ENCODE data around the gene CPED1. TPM values are rescaled to one million over a fixed set of nuclear protein-coding genes. Genes with fewer than 3 reads are reported as not detected.

The CPED1 gene
- total and polyA plus RNA-seq, 7 experiments from 2014 or later = 0.10 to 4.5 (median 0.40) TPM; not detected in 2

- ChIA-PET CTCF (no interaction called here), POLR2A (no interaction called here)
- no peaks in the 10 kb centered on the region for H3K9me3 ChIP-seq (ENCODE audit: control insufficient read depth in 2 of 3, low read length in 3 of 3)
- intact Hi-C loops (cut with micrococcal nuclease) = no loop called here
- H3K27ac ChIP-seq (ENCODE audit: low read depth, low read length) = no peak overlapping the region
- peaks cover 0 to 14% of the 10 kb centered on the region in 2 donors for H3K4me1 ChIP-seq (ENCODE audit: control insufficient read depth in 2 of 2, insufficient read depth in 2 of 2, low read length in 2 of 2)
- peaks cover 0 to 6% (median 0%) of the 10 kb centered on the region in 5 donors for H3K36me3 Mint-ChIP-seq
- DNase-seq = no peak
- H3K27me3 Mint-ChIP-seq = peaks cover 51 to 81% (median 63%) of the 10 kb centered on the region in 5 donors
- no peak overlapping the region for H3K4me3 ChIP-seq (ENCODE audit: low read length)
- H3K4me3 Mint-ChIP-seq = no peak overlapping the region
- no peak overlapping the region for H3K27ac Mint-ChIP-seq
- no peaks in the 10 kb centered on the region for H3K36me3 ChIP-seq (ENCODE audit: control insufficient read depth in 2 of 3, insufficient read depth in 3 of 3, low read length in 3 of 3)
- H3K9me3 Mint-ChIP-seq = no peaks in the 10 kb centered on the region
- ATAC-seq = no peak
- peaks cover 5 to 27% (median 13%) of the 10 kb centered on the region in 7 donors for H3K4me1 Mint-ChIP-seq
- H3K27me3 ChIP-seq (ENCODE audit: control insufficient read depth in 2 of 2, insufficient read depth in 2 of 2, low read length in 2 of 2) = peaks cover 0 to 12% of the 10 kb centered on the region in 2 donors
Observed at GRCh38 chr7:121331048-121331447, 342.5 kb downstream of the CPED1 start.

GRCh38 chr7:121331574-121331973, 343.1 kb downstream of the CPED1 start:
- H3K4me3 ChIP-seq (ENCODE audit: low read length) = no peak overlapping the region
- H3K36me3 Mint-ChIP-seq = peaks cover 0 to 6% (median 0%) of the 10 kb centered on the region in 5 donors
- intact Hi-C loops (cut with micrococcal nuclease) = no loop called here
- H3K9me3 ChIP-seq (ENCODE audit: control insufficient read depth in 2 of 3, low read length in 3 of 3) = no peaks in the 10 kb centered on the region
- no peaks in the 10 kb centered on the region for H3K36me3 ChIP-seq (ENCODE audit: control insufficient read depth in 2 of 3, insufficient read depth in 3 of 3, low read length in 3 of 3)
- no peak for ATAC-seq
- H3K27me3 ChIP-seq (ENCODE audit: control insufficient read depth in 2 of 2, insufficient read depth in 2 of 2, low read length in 2 of 2) = peaks cover 0 to 12% of the 10 kb centered on the region in 2 donors
- no peak overlapping the region for H3K27ac Mint-ChIP-seq
- no peak for DNase-seq
- peaks cover 47 to 77% (median 61%) of the 10 kb centered on the region in 5 donors for H3K27me3 Mint-ChIP-seq
- H3K9me3 Mint-ChIP-seq = no peaks in the 10 kb centered on the region
- H3K4me1 ChIP-seq (ENCODE audit: control insufficient read depth in 2 of 2, insufficient read depth in 2 of 2, low read length in 2 of 2) = peaks cover 0 to 14% of the 10 kb centered on the region in 2 donors
- ChIA-PET CTCF (no interaction called here), POLR2A (no interaction called here)
- no peak overlapping the region for H3K27ac ChIP-seq (ENCODE audit: low read depth, low read length)
- H3K4me1 Mint-ChIP-seq = peaks cover 5 to 27% (median 13%) of the 10 kb centered on the region in 7 donors
- H3K4me3 Mint-ChIP-seq = no peak overlapping the region

GRCh38 chr7:121334376-121334775, 345.9 kb downstream of the CPED1 start:
- no peak overlapping the region for H3K27ac ChIP-seq (ENCODE audit: low read depth, low read length)
- ATAC-seq (no peak), DNase-seq (no peak)
- H3K4me1 ChIP-seq (ENCODE audit: control insufficient read depth in 2 of 2, insufficient read depth in 2 of 2, low read length in 2 of 2) = peaks cover 0 to 13% of the 10 kb centered on the region in 2 donors
- H3K27me3 ChIP-seq (ENCODE audit: control insufficient read depth in 2 of 2, insufficient read depth in 2 of 2, low read length in 2 of 2) = peaks cover 0 to 8% of the 10 kb centered on the region in 2 donors
- H3K4me3 ChIP-seq (ENCODE audit: low read length) = no peak overlapping the region
- Mint-ChIP-seq H3K27me3 (peaks cover 21 to 55% (median 38%) of the 10 kb centered on the region in 5 donors), H3K27ac (no peak overlapping the region), H3K4me3 (no peak overlapping the region), H3K9me3 (no peaks in the 10 kb centered on the region), H3K4me1 (peaks cover under 1 to 13% (median 7%) of the 10 kb centered on the region in 7 donors), H3K36me3 (peaks cover 0 to 3% (median 0%) of the 10 kb centered on the region in 5 donors)
- no peaks in the 10 kb centered on the region for H3K36me3 ChIP-seq (ENCODE audit: control insufficient read depth in 2 of 3, insufficient read depth in 3 of 3, low read length in 3 of 3)
- no peaks in the 10 kb centered on the region for H3K9me3 ChIP-seq (ENCODE audit: control insufficient read depth in 2 of 3, low read length in 3 of 3)
- intact Hi-C loops (cut with micrococcal nuclease) = no loop called here
- ChIA-PET POLR2A (no interaction called here), CTCF (no interaction called here)

- CTCF ChIA-PET = no interaction called here
- intact Hi-C loops (cut with micrococcal nuclease) = no loop called here
- POLR2A ChIA-PET = no interaction called here
Observed at GRCh38 chr7:121334875-121335648, 346.6 kb downstream of the CPED1 start.

GRCh38 chr7:121336579-121336978, 348.1 kb downstream of the CPED1 start:
- DNase-seq (no peak), ATAC-seq (no peak)
- ChIA-PET CTCF (no interaction called here), POLR2A (no interaction called here)
- H3K4me1 ChIP-seq (ENCODE audit: control insufficient read depth in 2 of 2, insufficient read depth in 2 of 2, low read length in 2 of 2) = no peaks in the 10 kb centered on the region
- intact Hi-C loops (cut with micrococcal nuclease) = no loop called here
- Mint-ChIP-seq H3K4me1 (no peaks in the 10 kb centered on the region), H3K27me3 (peaks cover 3 to 34% (median 20%) of the 10 kb centered on the region in 5 donors), H3K27ac (no peak overlapping the region), H3K4me3 (no peak overlapping the region), H3K36me3 (peaks cover 0 to 3% (median 0%) of the 10 kb centered on the region in 5 donors), H3K9me3 (no peaks in the 10 kb centered on the region)
- peaks cover 0 to 4% of the 10 kb centered on the region in 2 donors for H3K27me3 ChIP-seq (ENCODE audit: control insufficient read depth in 2 of 2, insufficient read depth in 2 of 2, low read length in 2 of 2)
- H3K27ac ChIP-seq (ENCODE audit: low read depth, low read length) = no peak overlapping the region
- no peaks in the 10 kb centered on the region for H3K9me3 ChIP-seq (ENCODE audit: control insufficient read depth in 2 of 3, low read length in 3 of 3)
- no peaks in the 10 kb centered on the region for H3K36me3 ChIP-seq (ENCODE audit: control insufficient read depth in 2 of 3, insufficient read depth in 3 of 3, low read length in 3 of 3)
- H3K4me3 ChIP-seq (ENCODE audit: low read length) = no peak overlapping the region

More at GRCh38 chr7:121334875-121335648, 346.6 kb downstream of the CPED1 start:
- Mint-ChIP-seq H3K27ac (no peak overlapping the region), H3K36me3 (peaks cover 0 to 3% (median 0%) of the 10 kb centered on the region in 5 donors), H3K4me3 (no peak overlapping the region), H3K4me1 (peaks cover 0 to 6% (median 5%) of the 10 kb centered on the region in 7 donors), H3K9me3 (no peaks in the 10 kb centered on the region), H3K27me3 (peaks cover 17 to 48% (median 32%) of the 10 kb centered on the region in 5 donors)
- Histone ChIP-seq H3K36me3 (ENCODE audit: control insufficient read depth in 2 of 3, insufficient read depth in 3 of 3, low read length in 3 of 3) (no peaks in the 10 kb centered on the region), H3K27me3 (ENCODE audit: control insufficient read depth in 2 of 2, insufficient read depth in 2 of 2, low read length in 2 of 2) (peaks cover 0 to 8% of the 10 kb centered on the region in 2 donors), H3K4me3 (ENCODE audit: low read length) (no peak overlapping the region), H3K9me3 (ENCODE audit: control insufficient read depth in 2 of 3, low read length in 3 of 3) (no peaks in the 10 kb centered on the region), H3K4me1 (ENCODE audit: control insufficient read depth in 2 of 2, insufficient read depth in 2 of 2, low read length in 2 of 2) (peaks cover 0 to 6% of the 10 kb centered on the region in 2 donors), H3K27ac (ENCODE audit: low read depth, low read length) (no peak overlapping the region)
- DNase-seq (no peak), ATAC-seq (no peak)

GRCh38 chr7:121337398-121337797, 348.9 kb downstream of the CPED1 start:
- H3K9me3 Mint-ChIP-seq = no peaks in the 10 kb centered on the region
- H3K4me3 Mint-ChIP-seq = no peak overlapping the region
- H3K4me1 Mint-ChIP-seq = no peaks in the 10 kb centered on the region
- no peaks in the 10 kb centered on the region for H3K4me1 ChIP-seq (ENCODE audit: control insufficient read depth in 2 of 2, insufficient read depth in 2 of 2, low read length in 2 of 2)
- no peak overlapping the region for H3K27ac Mint-ChIP-seq
- CTCF ChIA-PET = no interaction called here
- H3K27me3 ChIP-seq (ENCODE audit: control insufficient read depth in 2 of 2, insufficient read depth in 2 of 2, low read length in 2 of 2) = no peaks in the 10 kb centered on the region
- POLR2A ChIA-PET = no interaction called here
- H3K36me3 ChIP-seq (ENCODE audit: control insufficient read depth in 2 of 3, insufficient read depth in 3 of 3, low read length in 3 of 3) = no peaks in the 10 kb centered on the region
- ATAC-seq = no peak
- DNase-seq = no peak
- intact Hi-C loops (cut with micrococcal nuclease) = no loop called here
- peaks cover 0 to 6% (median 1%) of the 10 kb centered on the region in 5 donors for H3K36me3 Mint-ChIP-seq
- H3K4me3 ChIP-seq (ENCODE audit: low read length) = no peak overlapping the region
- H3K27me3 Mint-ChIP-seq = peaks cover 0 to 26% (median 16%) of the 10 kb centered on the region in 5 donors
- H3K9me3 ChIP-seq (ENCODE audit: control insufficient read depth in 2 of 3, low read length in 3 of 3) = no peaks in the 10 kb centered on the region
- H3K27ac ChIP-seq (ENCODE audit: low read depth, low read length) = no peak overlapping the region

GRCh38 chr7:121339082-121339481, 350.6 kb downstream of the CPED1 start:
- H3K4me3 ChIP-seq (ENCODE audit: low read length) = no peak overlapping the region
- ChIA-PET POLR2A (no interaction called here), CTCF (no interaction called here)
- Mint-ChIP-seq H3K36me3 (peaks cover 0 to 10% (median 1%) of the 10 kb centered on the region in 5 donors), H3K4me1 (no peaks in the 10 kb centered on the region), H3K9me3 (no peaks in the 10 kb centered on the region), H3K4me3 (no peak overlapping the region), H3K27me3 (peaks cover 0 to 23% (median 15%) of the 10 kb centered on the region in 5 donors), H3K27ac (no peak overlapping the region)
- H3K27me3 ChIP-seq (ENCODE audit: control insufficient read depth in 2 of 2, insufficient read depth in 2 of 2, low read length in 2 of 2) = no peaks in the 10 kb centered on the region
- ATAC-seq = no peak
- no peak overlapping the region for H3K27ac ChIP-seq (ENCODE audit: low read depth, low read length)
- intact Hi-C loops (cut with micrococcal nuclease) = no loop called here
- H3K36me3 ChIP-seq (ENCODE audit: control insufficient read depth in 2 of 3, insufficient read depth in 3 of 3, low read length in 3 of 3) = no peaks in the 10 kb centered on the region
- no peak for DNase-seq
- no peaks in the 10 kb centered on the region for H3K4me1 ChIP-seq (ENCODE audit: control insufficient read depth in 2 of 2, insufficient read depth in 2 of 2, low read length in 2 of 2)
- H3K9me3 ChIP-seq (ENCODE audit: control insufficient read depth in 2 of 3, low read length in 3 of 3) = no peaks in the 10 kb centered on the region
